Stimulated activated naive B cell treated with anti-CD40 and anti-IgM and Interleukin-4, amounts not matched to agents 10 μg/mL and 1 μg/mL and 100 μg/mL, for 72 hours (primary cell): ENCODE results near the gene TENT5A.
"Not testable (repeated sequence)": the region's sequence is repeated elsewhere in the genome, so short reads cannot be mapped to it uniquely, and the experiment has no call there.

ENCODE experiments used
- ATAC-seq, 2 donors: fragments of 150-1000 bp; cut with Tn5 transposase; replicated peaks; 2 replicates each; pipeline ENCODE4 v1.10.0; 2021; ENCODE audit warnings: moderate library complexity in 1 of 2
- DNase-seq: peaks from one replicate; pipeline ENCODE4 v3.0.0; 2021
- H3K27ac Mint-ChIP-seq: one replicate; pipeline ENCODE4 v1.8.0; 2022; ENCODE audit warnings: mild to moderate bottlenecking, mixed read lengths
- H3K27me3 Mint-ChIP-seq, 2 donors: one replicate each; pipeline ENCODE4 v1.8.0; 2022; ENCODE audit warnings: mixed read lengths in 2 of 2
- H3K36me3 Mint-ChIP-seq, 2 donors: one replicate each; pipeline ENCODE4 v1.8.0; 2022; ENCODE audit warnings: mixed read lengths in 2 of 2, mild to moderate bottlenecking in 1 of 2
- H3K4me1 Mint-ChIP-seq, 2 donors: one replicate each; pipeline ENCODE4 v1.8.0; 2022; ENCODE audit warnings: mixed read lengths in 2 of 2, mild to moderate bottlenecking in 1 of 2
- H3K4me3 Mint-ChIP-seq, 2 donors: one replicate each; pipeline ENCODE4 v1.8.0; 2022; ENCODE audit warnings: mild to moderate bottlenecking in 2 of 2, mixed read lengths in 2 of 2, moderate library complexity in 1 of 2
- H3K9me3 Mint-ChIP-seq, 2 donors: one replicate each; pipeline ENCODE4 v1.8.0; 2022; ENCODE audit warnings: mixed read lengths in 2 of 2, mild to moderate bottlenecking in 1 of 2

The TENT5A gene

DNA sequence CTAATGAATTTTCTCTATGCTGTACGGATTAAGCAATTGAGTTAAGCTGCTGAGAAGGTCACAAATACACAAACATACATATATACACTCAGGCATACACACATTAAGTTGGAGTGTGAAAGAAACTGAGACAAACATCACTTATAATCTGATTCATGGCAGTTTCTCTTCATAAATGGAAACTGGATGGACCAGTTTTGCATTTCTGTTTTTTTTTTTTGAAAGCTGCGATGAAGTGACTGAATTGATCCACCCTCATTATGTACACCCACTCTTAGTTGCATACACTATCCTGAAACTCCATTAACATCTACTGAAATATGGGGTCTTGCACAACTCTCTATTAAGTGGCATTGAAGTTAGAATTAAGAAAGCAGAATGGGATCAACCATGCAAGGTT, 32.9 kb upstream of the TENT5A start:
- DNase-seq (no peak), ATAC-seq (no peak)
- Mint-ChIP-seq H3K4me3 (no peak overlapping the region), H3K27ac (no peak overlapping the region), H3K36me3 (no peaks in the 10 kb centered on the region), H3K9me3 (peaks cover 1 to 9% of the 10 kb centered on the region in 2 donors), H3K4me1 (no peaks in the 10 kb centered on the region), H3K27me3 (peaks cover 0 to 4% of the 10 kb centered on the region in 2 donors)

DNA sequence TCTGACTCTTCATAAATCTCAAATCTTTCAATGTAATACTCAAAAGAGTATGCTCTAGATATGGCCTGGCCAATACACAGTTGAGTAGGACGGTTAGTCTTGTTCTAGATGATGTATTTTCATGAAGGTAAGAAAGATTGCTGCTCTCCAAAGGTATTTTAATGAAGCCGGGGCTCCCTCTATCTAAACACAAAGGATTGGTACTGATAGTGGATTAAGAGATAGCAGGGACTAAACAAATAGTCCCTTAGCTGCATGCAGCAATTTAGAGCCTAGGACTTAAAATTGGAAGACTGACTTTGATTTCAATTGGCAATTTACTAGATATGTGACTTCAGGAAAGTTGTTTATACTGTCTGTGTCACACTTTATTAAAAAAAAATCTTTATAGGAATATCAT, 31.4 kb upstream of the TENT5A start:
- peaks cover 1 to 9% of the 10 kb centered on the region in 2 donors for H3K9me3 Mint-ChIP-seq
- H3K27ac Mint-ChIP-seq, result no peak overlapping the region
- no peaks in the 10 kb centered on the region for H3K36me3 Mint-ChIP-seq
- ATAC-seq (no peak), DNase-seq (no peak)
- peaks cover 0 to 4% of the 10 kb centered on the region in 2 donors for H3K27me3 Mint-ChIP-seq
- no peak overlapping the region for H3K4me3 Mint-ChIP-seq
- H3K4me1 Mint-ChIP-seq, result no peaks in the 10 kb centered on the region

DNA sequence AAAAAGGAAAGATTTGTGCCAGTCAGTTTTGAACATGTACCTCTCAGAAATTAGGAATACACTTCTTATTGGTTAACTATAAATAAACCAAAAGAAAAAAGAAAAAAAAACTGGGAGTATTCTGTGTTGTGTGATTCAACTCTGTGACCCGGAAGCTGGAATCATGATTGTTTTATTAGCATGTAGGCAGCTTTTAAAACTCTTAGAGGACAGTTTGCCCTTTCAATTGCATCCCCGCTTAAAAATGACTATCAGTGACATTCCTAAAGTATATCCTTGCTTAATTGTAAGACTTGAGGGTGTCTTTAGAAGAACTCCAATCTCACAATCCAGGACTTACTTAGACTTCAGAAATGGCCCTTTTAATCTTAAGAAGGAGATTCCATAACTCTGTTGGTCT, 29.1 kb upstream of the TENT5A start:
- Mint-ChIP-seq H3K36me3 (no peaks in the 10 kb centered on the region), H3K27me3 (peaks cover 0 to 8% of the 10 kb centered on the region in 2 donors), H3K4me1 (peaks cover 0 to 2% of the 10 kb centered on the region in 2 donors), H3K4me3 (no peak overlapping the region), H3K9me3 (peaks cover 1 to 9% of the 10 kb centered on the region in 2 donors), H3K27ac (no peak overlapping the region)
- no peak for DNase-seq
- ATAC-seq, result no peak

DNA sequence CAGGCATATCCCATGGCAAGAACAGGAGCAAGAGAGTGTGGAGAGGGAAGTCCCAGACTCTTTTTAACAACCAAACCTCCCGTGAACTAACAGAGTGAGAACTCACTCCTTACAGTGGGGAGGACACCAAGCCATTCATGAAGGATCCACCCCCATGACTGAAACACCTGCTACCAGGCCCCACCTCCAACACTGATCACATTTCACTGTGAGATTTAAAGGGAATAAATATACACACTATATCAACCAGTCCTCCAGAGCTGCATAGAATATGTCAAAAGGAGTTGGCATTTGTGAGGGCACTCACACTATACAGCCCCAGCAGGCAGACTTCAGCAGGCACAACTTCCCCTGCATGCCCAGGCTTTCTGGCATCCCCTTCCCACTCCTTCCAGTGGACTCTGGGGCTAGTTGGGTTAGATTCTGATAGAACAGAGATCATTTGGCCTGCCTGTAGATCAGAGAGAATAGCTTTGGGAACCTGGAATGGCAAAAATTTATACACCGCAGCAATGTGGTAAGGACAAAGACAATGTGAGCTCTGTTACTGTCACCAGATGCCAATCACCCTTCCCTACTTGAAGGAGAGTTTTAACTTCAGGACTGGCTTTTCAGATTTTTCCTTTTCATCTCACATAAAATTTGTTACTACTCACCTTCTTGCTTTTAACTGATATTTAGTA, 25.2 kb upstream of the TENT5A start:
- DNase-seq (no peak), ATAC-seq (no peak)
- no peak overlapping the region for H3K4me3 Mint-ChIP-seq
- H3K27me3 Mint-ChIP-seq, result peaks cover 0 to 12% of the 10 kb centered on the region in 2 donors
- no peak overlapping the region for H3K27ac Mint-ChIP-seq
- H3K9me3 Mint-ChIP-seq, result peaks cover 1 to 9% of the 10 kb centered on the region in 2 donors
- H3K4me1 Mint-ChIP-seq, result peaks cover 5 to 6% of the 10 kb centered on the region in 2 donors
- H3K36me3 Mint-ChIP-seq, result no peaks in the 10 kb centered on the region

DNA sequence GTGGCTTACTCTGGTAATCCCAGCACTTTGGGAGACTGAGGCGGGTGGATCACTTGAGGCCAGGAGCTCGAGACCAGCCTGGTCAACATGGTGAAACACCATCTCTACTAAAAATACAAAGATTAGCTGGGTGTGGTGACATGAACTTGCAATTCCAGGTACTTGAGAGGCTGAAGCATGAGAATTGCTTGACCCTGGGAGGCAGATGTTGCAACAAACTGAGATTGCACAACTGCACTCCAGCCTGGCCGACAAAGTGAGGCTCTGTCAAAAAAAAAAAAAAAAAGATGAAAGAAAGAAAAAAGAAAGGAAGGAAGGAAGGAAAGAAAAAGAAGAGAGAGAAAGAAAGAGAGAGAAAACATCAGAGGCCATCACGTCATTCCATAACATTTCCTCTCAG, 23.7 kb upstream of the TENT5A start:
- ATAC-seq, H3K9me3 Mint-ChIP-seq, H3K27me3 Mint-ChIP-seq, H3K27ac Mint-ChIP-seq, H3K36me3 Mint-ChIP-seq, DNase-seq, H3K4me1 Mint-ChIP-seq, H3K4me3 Mint-ChIP-seq: not testable (repeated sequence)

DNA sequence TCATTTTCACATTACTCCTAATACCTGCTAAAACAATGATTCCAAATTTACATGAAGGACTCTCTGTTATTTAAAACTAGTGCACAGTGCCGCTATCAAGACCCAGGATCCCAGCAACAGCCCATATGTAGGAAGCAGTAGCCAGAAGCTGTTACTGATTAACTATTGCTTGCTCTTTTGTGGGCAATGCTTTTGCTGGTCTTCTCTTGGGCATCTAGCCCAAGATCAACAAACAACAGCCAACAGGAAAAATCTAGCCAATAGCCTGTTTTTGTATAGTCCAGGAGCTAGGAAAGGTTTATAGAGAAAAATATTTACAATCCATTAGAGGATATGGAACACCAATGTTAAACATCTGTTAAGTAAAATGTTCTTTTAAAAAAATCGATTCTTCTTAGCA, 22.1 kb upstream of the TENT5A start:
- no peak overlapping the region for H3K27ac Mint-ChIP-seq

DNA sequence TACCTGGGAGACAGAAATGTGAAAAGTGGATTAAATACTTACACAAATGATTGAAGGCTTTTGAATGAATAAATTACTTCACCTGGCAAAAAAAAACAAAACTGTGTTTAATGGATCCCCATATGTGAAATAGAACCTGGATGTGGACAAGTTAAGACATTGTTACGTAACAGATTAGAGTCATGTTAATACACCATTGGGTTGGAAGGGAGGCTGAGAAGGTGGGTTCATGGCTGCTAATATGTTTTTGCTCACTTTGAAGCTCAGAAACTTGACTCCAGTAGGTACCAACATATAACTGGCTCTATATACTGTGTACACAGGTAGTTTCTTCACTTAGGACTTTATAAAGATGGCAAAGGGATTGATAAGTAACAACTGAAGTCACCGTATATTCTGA, 21.4 kb upstream of the TENT5A start:
- Mint-ChIP-seq H3K27me3 (peaks cover 0 to 13% of the 10 kb centered on the region in 2 donors), H3K27ac (no peak overlapping the region), H3K36me3 (no peaks in the 10 kb centered on the region), H3K4me3 (no peak overlapping the region), H3K4me1 (peaks cover 6 to 7% of the 10 kb centered on the region in 2 donors), H3K9me3 (no peaks in the 10 kb centered on the region)
- ATAC-seq (no peak), DNase-seq (no peak)

More for the DNA sequence above, 22.1 kb upstream of the TENT5A start:
- Mint-ChIP-seq H3K36me3 (no peaks in the 10 kb centered on the region), H3K4me1 (peaks cover 6 to 7% of the 10 kb centered on the region in 2 donors), H3K27me3 (peaks cover 0 to 13% of the 10 kb centered on the region in 2 donors), H3K9me3 (no peaks in the 10 kb centered on the region), H3K4me3 (no peak overlapping the region)
- no peak for DNase-seq
- ATAC-seq, result no peak

DNA sequence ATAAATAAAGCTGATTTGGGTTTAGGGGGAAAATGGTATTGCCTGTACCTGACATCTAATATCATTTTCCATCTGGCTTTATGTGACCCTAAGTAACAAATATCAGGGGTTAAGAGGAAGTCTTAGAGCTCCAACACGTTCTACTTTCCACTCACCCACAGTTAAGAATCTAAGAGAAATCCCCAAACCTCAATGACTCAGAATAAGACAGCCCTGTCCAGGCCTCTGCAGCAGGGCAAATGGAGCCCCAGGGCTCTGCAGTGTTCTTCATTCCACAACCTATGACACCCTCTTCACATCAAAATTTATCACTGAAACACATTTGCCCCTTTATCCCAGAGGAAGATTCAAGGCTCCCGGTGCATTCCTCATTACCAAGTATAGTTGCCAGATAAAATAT, 20.3 kb upstream of the TENT5A start:
- peak; percentile 99 to 100 for ATAC-seq
- no peaks in the 10 kb centered on the region for H3K36me3 Mint-ChIP-seq
- H3K4me3 Mint-ChIP-seq, result no peak overlapping the region
- H3K27me3 Mint-ChIP-seq, result peaks cover 6 to 14% of the 10 kb centered on the region in 2 donors
- no peaks in the 10 kb centered on the region for H3K9me3 Mint-ChIP-seq
- peak; percentile 32 for DNase-seq
- H3K4me1 Mint-ChIP-seq, result peaks cover 6 to 7% of the 10 kb centered on the region in 2 donors
- peak overlapping the region; percentile 2 for H3K27ac Mint-ChIP-seq

DNA sequence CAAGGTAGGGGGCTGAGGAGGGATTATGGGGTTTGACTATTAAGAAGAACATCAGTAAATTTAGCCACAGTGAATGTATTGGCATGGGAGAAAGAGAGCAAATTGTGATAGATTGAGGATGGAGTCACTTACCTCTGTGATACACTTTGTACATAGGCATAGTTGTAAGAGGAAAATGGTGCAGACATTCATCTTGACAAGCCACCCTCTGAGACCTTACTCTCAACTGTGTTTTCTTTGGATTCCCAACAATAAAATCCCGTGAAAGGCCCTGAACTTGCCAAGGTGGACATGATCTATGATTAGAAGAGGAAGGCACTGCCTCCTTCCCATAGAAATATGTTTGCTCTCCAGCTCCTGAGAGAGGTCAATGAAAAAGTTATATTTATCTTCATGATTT, 18.6 kb upstream of the TENT5A start:
- peaks cover 5 to 6% of the 10 kb centered on the region in 2 donors for H3K4me1 Mint-ChIP-seq
- ATAC-seq, result no peak

DNA sequence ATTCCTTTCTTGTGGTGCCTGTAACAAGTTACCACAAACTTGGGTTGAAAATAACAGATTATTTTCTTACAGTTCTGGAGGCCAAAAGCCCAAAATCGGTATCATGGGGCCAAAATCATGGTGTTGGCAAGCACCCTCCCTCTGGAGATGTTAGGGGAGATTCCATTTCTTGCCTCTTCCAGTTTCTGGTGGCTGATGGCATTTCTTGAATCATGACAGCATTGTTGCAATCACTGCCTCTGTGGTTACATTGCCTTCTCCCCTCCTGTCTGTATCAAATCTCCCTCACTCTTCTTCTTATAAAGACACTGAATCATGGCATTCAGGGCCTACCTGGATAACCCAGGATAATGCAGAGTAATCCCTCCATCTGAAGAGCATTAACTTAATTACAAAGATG, 17.9 kb upstream of the TENT5A start:
- H3K27me3 Mint-ChIP-seq, result peaks cover 16 to 21% of the 10 kb centered on the region in 2 donors
- no peaks in the 10 kb centered on the region for H3K9me3 Mint-ChIP-seq
- DNase-seq (no peak), ATAC-seq (no peak)
- H3K27ac Mint-ChIP-seq, result no peak overlapping the region
- no peak overlapping the region for H3K4me3 Mint-ChIP-seq
- H3K4me1 Mint-ChIP-seq, result peaks cover 5 to 6% of the 10 kb centered on the region in 2 donors
- no peaks in the 10 kb centered on the region for H3K36me3 Mint-ChIP-seq

More for the DNA sequence above, 18.6 kb upstream of the TENT5A start:
- H3K27me3 Mint-ChIP-seq, result peaks cover 14% of the 10 kb centered on the region in 2 donors
- H3K4me3 Mint-ChIP-seq, result no peak overlapping the region
- H3K27ac Mint-ChIP-seq, result no peak overlapping the region
- no peak for DNase-seq
- no peaks in the 10 kb centered on the region for H3K36me3 Mint-ChIP-seq
- H3K9me3 Mint-ChIP-seq, result no peaks in the 10 kb centered on the region

DNA sequence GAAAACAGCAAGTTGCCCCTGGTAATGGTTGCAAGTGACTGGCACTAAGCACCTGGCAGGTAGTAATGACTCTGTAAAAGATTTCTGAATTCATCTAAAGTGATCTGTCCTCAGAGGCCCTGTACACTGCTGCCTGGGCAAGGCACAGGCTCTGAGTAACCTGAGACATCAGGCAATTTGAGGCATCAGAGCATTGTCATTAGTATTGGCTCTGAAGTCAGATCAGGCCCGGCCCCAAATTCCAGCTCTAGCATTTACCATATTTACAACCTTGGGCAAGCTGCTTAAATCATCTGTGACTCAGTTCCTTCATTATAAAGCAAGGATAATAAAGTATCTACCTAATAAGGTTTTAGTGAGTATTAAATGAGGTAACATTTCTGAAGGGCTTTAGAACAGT, 17.3 kb upstream of the TENT5A start:
- peaks cover 20 to 26% of the 10 kb centered on the region in 2 donors for H3K27me3 Mint-ChIP-seq
- no peak for ATAC-seq
- no peaks in the 10 kb centered on the region for H3K9me3 Mint-ChIP-seq

DNA sequence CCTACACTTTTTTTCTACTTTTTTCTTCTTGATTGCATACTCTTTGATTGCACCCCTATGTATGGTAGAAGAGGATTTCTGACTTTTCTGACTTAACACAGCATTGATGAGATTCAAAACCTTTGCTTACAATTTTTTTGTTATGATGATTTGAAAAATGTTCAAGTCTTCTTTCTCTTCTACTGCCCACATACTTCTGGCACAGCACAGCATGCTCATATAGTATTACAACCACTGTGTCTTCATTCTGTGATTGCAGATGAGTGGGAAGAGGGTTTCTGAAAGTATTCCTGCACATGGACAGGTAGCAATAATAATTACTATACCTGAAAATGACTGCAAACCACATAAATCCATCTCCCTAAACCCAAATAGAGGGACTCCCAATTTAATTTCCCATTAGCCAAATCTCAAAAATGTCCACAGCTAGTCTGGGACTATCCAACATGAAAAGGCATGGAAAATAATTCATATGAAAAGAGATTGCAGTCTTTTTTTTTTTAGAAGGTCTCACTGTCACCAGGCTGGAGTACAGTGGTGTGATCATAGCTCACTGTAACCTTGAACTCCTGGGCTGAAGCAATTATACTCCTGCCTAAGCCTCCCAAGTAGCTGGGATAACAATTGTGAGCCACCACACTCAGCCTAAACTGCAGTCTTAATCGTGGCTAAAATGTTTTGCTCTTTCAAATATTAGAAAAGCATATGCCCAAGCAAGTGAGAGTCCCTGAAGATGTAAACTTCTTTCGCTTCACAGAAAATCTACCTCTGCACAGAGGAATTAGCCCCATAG, 15.9 kb upstream of the TENT5A start:
- no peaks in the 10 kb centered on the region for H3K36me3 Mint-ChIP-seq
- ATAC-seq (no peak), DNase-seq (no peak)
- no peak overlapping the region for H3K27ac Mint-ChIP-seq
- no peaks in the 10 kb centered on the region for H3K9me3 Mint-ChIP-seq
- peaks cover 22 to 29% of the 10 kb centered on the region in 2 donors for H3K27me3 Mint-ChIP-seq
- H3K4me3 Mint-ChIP-seq, result no peak overlapping the region
- H3K4me1 Mint-ChIP-seq, result peaks cover 5 to 6% of the 10 kb centered on the region in 2 donors

More for the DNA sequence above, 17.3 kb upstream of the TENT5A start:
- H3K27ac Mint-ChIP-seq, result no peak overlapping the region
- H3K4me1 Mint-ChIP-seq, result peaks cover 5 to 6% of the 10 kb centered on the region in 2 donors
- DNase-seq, result no peak
- H3K36me3 Mint-ChIP-seq, result no peaks in the 10 kb centered on the region
- H3K4me3 Mint-ChIP-seq, result no peak overlapping the region

DNA sequence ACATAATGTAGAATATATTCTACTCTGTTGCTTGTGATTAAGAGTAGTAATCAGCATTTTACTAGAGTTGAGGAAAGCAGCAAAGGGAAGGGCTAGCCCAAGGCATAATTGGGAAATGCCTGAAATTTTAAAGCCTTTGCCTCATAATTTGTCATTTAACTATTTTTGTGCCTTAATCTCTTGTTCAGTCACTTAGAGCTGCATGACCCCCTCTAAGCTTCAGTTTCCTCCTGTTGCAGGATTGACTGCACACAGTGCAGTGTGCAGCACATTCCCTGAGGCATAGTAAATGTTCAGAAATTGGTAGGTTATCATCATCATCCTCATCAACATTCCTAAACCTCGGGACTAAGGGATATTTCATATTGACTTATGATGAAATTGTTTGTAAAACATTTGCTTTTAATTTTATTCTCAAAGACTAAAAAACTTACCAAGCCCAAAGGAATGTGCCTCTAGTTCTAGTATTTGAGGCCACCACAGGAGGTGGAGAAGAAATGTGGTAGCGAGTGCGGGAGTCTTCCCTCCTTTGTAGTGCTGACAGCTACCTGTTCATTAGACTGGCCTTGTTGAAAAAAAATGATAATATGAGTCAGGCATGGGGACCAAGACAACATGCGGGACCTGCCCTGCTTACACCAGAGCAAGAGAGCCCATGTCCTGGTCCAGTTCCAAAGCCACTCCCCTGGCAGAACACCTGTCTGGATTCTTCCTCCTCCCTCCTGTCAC, 14.8 kb upstream of the TENT5A start:
- DNase-seq, result no peak
- Mint-ChIP-seq H3K4me1 (no peaks in the 10 kb centered on the region), H3K36me3 (no peaks in the 10 kb centered on the region), H3K27me3 (peaks cover 22 to 29% of the 10 kb centered on the region in 2 donors), H3K9me3 (no peaks in the 10 kb centered on the region), H3K27ac (no peak overlapping the region), H3K4me3 (no peak overlapping the region)
- ATAC-seq, result no peak

DNA sequence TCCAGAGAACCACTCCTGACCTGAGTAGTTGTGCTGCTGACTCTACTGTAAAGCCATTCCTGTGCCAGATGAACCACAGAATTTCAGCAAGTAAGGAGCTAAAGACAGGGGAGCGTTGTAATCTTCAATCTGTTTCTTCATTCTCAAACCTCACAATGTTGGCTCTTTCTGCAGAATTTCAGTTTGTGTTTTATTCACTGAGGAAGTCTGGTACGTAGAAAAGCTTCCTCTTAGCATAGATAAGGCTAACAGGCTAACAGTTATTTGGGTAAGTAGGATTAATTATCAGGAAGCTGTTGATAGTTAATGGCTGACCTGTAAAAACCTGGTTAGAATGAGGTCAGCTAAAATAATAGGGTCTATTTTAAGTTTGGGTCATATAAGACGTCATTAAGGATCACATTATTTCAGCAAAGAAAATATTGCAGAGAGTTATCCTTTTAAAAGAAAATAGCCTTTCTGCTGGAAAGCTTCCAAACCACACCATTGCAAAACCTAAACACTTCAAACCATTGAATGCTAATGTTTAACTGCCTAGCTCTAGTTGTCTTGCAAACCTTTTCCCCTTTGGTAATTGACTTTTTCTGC, 14.1 kb upstream of the TENT5A start:
- Mint-ChIP-seq H3K36me3 (no peaks in the 10 kb centered on the region), H3K27ac (no peak overlapping the region), H3K27me3 (peaks cover 22 to 29% of the 10 kb centered on the region in 2 donors), H3K4me3 (no peak overlapping the region), H3K9me3 (no peaks in the 10 kb centered on the region), H3K4me1 (no peaks in the 10 kb centered on the region)
- no peak for DNase-seq
- ATAC-seq, result no peak
